CD4-positive, alpha-beta T cell treated with Interferon gamma for 1 hour (primary cell): ENCODE data around the gene PMIS2.

Experiments
- DNase-seq: peaks from one replicate; pipeline ENCODE4 v3.0.0-alpha.2; 2020

PMIS2 gene

GRCh38 chr19:35633727-35634440, 47.9 kb downstream of the PMIS2 start:
- DNase-seq: no peak

GRCh38 chr19:35636651-35637050, 50.7 kb downstream of the PMIS2 start:
- no peak for DNase-seq
